Astrocyte of the spinal cord (primary cell): ENCODE results near the gene DNM2.
A peak's percentile ranks its signal among the peaks of the same experiment; 100 is the strongest.

Source experiments
- DNase-seq: peaks from one replicate; pipeline ENCODE4 v3.0.0; 2011; ENCODE audit warnings: low read depth, low spot score
- H3K4me3 ChIP-seq: 2 replicates; pipeline ENCODE4 v1.5.1; 2011; ENCODE audit warnings: low read depth, mild to moderate bottlenecking, low read length, moderate library complexity
- CTCF ChIP-seq: IDR thresholded peaks from 2 replicates; pipeline ENCODE4 v1.5.1; 2012; ENCODE audit warnings: low read depth, mild to moderate bottlenecking, low read length, inconsistent platforms
- in situ Hi-C: cut with HindIII; loops from 2 replicates; pipeline ENCODE4 v1.10.0; 2017; ENCODE audit warnings: low sequenced_read_pairs

The DNM2 gene

GRCh38 chr19:10690341-10690781, 27.5 kb upstream of the DNM2 start:
- in situ Hi-C loops = no loop called here
- no peak for TF ChIP-seq CTCF
- no peak overlapping the region for H3K4me3 ChIP-seq
- DNase-seq = no peak

- in situ Hi-C loops = no loop called here
- H3K4me3 ChIP-seq = no peak overlapping the region
- no peak for DNase-seq
- TF ChIP-seq CTCF = no peak
Observed at GRCh38 chr19:10691178-10691881, 26.5 kb upstream of the DNM2 start.

GRCh38 chr19:10691883-10692282, 26.0 kb upstream of the DNM2 start:
- DNase-seq = no peak
- in situ Hi-C loops = no loop called here
- H3K4me3 ChIP-seq = no peak overlapping the region
- TF ChIP-seq CTCF = no peak

- no peak for DNase-seq
- TF ChIP-seq CTCF = no peak
- H3K4me3 ChIP-seq = no peak overlapping the region
- in situ Hi-C loops = no loop called here
Observed at GRCh38 chr19:10692673-10693264, 25.1 kb upstream of the DNM2 start.

- no peak for DNase-seq
- in situ Hi-C loops = no loop called here
- H3K4me3 ChIP-seq = no peak overlapping the region
- no peak for TF ChIP-seq CTCF
Observed at GRCh38 chr19:10694706-10695307, 23.1 kb upstream of the DNM2 start.

- in situ Hi-C loops = no loop called here
- peak; percentile 93 for DNase-seq
- peak overlapping the region; percentile 12 for H3K4me3 ChIP-seq
- TF ChIP-seq CTCF = no peak
Observed at GRCh38 chr19:10695401-10696398, 22.2 kb upstream of the DNM2 start.
